DMS53 (cell line): ENCODE measurements around the gene ZNF618.
"Not testable (repeated sequence)": the region's sequence is repeated elsewhere in the genome, so short reads cannot be mapped to it uniquely, and the experiment has no call there.

ENCODE experiments used
- DNase-seq: peaks from one replicate; lab custom pipeline; 2025; lab: John Stamatoyannopoulos, UW

ZNF618 gene

DNA sequence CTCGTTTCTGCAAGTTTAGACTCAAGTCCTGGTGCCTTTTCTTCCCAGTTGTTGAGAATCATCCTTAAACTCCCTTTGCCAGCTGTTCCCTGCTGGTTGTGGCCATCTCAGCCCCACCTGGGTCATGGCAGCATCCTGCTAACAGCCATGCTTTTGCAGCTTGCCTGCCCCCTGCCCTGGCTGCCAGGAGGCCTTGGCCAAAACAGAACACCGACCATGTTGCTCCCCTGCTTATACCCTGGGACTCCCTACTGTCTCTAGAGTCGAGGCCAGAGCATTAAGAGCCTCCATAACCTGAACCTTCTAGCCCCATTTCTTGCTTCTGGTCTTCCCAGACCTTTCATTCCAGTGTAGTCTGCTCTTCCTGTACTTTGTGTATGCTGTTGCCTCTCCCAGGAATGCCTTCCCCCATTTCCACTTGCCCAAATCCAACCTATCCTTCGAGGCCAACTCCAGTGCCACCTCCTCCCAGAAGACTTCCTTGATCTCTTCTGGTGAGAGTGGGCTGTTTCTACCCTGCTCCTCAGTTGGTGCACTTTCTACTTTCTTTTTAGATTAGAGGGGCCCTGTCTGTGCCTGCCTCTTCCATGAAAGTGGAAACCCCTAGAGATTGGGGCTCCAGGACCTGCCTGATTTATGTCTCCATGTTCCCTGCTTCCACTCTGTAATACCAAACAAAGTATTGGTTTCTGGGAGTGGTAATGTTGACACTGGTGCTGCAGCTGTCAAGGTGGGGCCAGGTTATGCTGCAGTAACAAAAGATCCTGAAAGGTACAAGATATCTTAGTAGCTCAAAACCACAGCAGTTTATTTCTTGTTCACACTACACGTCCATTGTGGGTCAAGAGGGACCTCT, 113.8 kb downstream of the ZNF618 start:
- no peak for DNase-seq

DNA sequence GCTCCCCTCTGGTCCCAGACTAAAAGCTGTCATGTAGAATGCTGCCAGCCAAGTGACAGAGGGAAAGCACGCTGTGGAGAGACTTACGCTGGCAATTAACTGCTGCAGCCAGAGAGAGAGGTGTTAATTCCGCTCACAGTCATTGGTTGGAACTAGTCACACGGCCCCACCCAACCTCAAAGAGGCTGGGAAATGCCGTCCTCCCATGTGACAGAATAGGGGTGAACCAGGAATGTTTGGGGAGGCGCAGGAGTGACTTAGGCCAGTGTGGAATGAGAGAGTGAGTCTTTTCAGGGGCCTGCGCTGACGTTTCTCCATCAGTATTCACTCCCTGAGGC, 114.4 kb downstream of the ZNF618 start:
- DNase-seq, result no peak

DNA sequence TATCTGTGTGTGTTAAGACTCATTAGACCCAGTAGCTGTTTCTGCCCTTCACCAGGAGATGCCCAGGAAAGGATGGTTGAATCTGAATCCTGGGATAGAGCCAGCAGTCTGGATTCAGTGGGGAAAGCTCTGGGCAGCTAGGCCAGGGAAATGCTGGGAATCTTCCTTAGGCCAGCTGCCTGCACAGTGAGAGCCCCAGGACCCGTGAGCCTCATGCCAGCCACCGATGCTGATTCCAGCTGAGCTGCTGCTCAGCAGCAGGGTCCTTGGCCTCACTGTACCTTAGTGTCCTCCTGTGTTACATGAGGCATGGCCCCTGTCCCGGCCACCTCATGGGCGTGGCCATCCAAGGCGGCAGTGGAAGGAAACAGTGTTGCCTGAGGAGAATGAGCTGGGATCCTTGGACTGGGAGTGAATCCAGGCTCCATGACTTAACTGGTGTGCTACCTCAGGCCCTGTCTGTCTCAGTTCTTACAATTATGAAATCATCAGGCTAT, 114.9 kb downstream of the ZNF618 start:
- DNase-seq, result no peak

DNA sequence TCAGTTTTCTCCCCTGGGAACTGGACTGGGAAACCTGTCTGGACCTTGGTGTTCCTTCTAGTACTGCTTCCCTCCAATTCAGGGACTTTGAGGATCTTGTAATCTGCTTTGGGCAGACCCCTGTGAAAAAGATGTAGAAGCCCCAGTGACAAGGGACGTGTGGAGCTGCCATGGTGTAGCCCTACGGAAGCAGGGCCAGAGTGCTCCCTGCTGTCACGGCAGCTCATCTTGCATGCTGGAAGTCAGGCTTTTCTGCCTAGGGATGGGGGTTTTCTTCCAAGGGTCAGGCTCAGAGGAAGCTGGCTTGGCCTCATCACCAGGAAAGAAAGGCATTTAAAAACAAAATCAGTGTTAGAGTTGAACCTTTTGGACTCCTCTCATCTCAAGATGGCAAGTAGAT, 115.6 kb downstream of the ZNF618 start:
- no peak for DNase-seq

DNA sequence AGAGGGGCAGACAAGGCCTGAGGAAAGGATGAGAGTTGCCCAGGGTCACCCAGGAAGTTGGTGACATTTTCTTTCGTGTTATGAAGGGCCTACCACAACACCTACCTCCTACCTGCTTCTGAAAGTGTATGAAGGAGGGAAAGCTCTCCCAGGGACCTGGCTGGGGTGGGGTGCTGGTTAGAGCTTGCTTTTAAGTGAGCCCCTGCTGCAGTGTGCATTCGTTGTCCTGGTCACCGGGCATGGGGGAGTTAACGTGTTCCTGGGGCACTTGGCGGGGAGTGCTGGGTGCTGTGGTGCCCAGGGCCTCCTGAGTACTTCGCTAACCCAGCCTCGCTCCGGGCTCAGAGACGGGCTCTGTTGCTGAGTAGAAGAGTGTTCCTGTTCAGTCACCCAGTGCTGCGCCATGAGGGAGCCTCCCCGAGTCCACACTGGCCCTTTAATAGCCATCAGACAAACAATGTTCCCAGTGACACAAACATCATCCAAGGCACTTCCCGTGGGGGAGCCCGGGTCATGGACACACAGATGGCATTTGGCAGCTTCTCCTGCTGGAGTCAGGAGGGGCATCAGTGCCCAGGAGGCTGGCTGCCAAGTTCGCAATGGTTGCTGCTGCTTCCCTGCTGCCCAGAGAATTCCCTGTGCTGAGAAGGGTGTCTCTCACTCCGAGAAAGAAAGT, 116.3 kb downstream of the ZNF618 start:
- no peak for DNase-seq

DNA sequence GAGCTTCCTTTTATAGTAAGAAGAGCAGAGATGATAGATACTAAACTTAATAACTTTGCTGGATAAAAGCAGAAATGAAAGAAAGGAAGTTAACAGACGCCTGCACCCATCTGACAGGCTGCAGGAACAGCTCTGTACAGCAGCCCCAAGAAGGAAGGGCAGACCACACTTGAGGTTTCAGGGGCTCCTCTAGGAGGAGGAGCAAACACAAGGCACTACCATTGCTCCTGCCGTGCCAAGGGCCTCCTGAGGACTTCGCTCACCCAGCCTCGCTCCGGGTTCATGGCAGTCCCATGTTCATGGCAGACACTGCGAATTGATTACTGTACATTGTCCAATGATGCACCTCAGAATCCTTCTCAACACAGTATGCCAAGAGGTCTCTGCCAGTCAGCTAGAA, 116.9 kb downstream of the ZNF618 start:
- no peak for DNase-seq

DNA sequence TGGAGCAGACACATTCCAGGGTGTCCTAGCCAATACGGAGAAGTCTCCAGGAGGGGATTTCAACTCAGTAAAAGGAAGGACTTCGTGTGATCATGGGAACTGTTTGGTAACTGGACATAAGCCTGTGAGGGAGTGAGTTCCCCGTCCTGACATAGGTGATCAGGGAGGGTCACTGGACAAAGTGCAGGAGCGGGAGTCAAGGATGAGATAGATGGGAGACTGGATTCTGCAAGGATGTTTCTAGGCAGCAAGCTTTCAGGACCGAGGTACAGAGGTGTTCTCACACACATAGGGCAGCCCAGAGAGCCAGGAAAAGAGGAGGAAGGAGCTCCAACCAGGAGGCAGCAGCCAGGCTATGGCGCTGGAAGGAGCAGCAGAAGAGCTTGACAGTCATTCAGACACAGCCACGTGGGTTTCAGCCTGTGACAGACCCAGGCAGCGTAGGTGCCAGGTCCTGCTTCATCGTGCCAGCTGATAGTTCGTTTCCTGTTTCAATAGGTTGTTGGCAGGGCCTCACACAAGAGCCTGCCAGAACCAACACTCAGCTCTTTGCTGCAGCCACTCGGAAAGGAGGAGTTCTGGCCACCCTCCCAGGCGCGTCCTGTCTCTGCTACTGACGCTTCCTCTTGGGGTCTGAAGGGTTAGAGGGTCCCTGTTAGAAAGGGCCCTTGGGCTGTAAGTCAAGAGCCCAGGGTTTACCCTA, 117.9 kb downstream of the ZNF618 start:
- DNase-seq, result peak; percentile 80

DNA sequence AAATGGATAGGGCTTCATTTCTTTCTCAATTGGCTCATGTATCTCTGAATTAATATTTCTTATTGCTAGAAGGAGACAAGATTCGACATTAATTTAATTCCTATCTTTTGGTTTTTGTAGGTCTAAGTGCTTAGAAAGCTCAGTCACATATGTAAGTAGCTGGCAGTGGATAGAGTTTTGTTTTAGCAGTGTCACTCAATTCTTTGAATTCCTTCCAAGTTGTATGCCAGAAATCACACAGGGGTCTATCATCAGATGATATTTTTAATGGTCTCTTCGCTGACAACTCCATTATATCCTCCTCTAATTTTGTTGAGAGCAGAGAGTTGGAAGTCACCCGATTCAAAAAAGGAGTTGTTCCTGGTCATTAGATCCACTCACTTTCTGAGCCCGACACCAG, 119.3 kb downstream of the ZNF618 start:
- no peak for DNase-seq

DNA sequence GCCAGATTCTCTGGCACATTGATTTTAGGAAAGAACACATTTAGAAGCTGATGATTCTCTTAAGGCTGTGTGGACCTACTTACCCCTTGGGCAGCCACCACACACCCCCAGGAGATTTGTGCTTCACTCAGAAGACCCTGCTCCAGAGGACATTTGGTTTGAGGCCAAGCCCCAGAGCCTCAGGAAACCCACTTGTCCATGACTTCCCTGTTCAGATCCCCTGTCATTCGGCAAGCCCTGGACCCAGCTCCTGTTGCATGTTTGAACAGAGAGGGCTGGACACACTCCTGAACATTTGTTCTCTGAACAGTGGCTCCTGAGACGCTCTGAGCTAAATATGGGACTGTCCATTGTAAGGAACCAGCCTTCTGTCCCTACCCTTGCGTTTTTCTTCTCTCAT, 119.9 kb downstream of the ZNF618 start:
- DNase-seq, result no peak

DNA sequence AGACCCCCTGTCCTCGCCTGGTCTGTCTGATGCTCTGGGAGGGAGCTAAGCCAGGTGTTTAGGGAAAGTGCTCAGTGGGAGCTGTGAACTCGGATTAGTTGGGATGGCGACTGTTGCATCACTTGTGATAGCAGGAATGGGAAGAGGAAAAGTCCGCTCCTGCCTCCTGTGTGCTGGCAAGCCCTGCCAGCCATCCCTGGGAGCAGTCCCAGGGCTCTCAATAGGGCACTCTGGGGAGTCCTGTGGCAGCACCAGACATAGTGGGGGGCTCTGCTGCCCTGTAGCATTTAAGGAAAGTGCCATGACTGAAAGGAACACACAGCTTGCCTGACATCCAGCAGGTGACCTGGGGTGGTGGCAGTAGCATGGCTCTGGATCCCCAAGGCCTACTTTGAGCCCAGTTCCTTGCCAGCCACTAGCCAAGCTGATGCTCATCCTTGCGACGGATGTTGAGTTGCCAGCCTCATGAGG, 120.5 kb downstream of the ZNF618 start:
- no peak for DNase-seq

DNA sequence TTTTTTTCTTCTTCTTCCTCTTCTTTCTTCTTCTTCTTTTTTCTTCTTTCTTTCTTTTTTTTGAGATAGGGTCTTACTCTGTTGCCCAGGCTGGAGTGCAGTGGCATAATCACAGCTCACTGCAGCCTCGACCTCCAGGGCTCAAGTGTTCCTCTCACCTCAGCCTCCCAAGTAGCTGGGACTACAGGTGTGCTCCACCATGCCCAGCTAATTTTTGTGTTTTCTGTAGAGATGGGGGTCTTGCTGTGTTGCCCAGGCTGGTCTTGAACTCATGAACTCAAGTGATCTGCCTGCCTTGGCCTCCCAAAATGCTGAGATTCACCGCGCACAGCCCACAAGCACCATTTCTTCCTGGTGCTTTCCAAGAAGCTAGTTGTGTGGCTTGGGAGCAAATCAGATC, 121.0 kb downstream of the ZNF618 start:
- DNase-seq, result not testable (repeated sequence)

DNA sequence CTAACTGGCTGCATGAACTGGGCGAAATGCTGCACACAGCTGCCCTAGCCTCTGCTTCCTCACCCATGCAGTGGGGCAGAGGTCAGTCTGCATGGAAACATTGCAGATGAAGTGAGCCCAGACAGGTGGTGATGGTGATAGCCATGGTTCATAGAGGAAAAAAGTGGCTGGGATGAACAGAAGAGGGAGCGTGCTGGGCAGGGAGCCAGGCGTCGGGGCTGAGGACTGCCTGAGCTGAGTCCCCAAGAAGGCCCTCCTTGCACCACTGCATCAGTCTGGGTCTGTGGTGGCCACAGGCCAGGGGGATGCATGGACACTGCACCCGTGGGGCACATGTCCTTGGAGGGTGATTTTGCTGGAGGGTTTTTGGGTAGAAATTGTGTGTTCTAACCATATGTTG, 121.5 kb downstream of the ZNF618 start:
- no peak for DNase-seq

DNA sequence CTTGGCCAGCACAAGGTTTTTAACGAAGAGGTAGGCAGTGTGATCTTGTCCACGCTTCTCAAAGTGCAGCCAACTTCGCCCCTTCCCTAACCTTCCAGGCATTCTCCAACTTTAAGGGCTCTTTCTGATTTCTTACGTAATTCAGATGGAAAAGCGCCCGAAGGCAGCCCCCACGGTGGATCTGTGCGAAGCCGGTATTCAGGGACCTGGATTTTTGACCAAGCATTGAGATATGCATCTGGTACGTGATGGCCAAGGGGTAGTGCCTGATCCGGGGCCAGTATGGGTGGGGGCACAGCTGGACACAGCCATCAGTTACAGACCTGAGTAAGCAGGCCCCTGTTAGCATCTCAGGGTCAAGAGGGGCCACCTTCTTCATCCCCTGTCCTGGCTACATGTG, 122.0 kb downstream of the ZNF618 start:
- DNase-seq, result no peak

DNA sequence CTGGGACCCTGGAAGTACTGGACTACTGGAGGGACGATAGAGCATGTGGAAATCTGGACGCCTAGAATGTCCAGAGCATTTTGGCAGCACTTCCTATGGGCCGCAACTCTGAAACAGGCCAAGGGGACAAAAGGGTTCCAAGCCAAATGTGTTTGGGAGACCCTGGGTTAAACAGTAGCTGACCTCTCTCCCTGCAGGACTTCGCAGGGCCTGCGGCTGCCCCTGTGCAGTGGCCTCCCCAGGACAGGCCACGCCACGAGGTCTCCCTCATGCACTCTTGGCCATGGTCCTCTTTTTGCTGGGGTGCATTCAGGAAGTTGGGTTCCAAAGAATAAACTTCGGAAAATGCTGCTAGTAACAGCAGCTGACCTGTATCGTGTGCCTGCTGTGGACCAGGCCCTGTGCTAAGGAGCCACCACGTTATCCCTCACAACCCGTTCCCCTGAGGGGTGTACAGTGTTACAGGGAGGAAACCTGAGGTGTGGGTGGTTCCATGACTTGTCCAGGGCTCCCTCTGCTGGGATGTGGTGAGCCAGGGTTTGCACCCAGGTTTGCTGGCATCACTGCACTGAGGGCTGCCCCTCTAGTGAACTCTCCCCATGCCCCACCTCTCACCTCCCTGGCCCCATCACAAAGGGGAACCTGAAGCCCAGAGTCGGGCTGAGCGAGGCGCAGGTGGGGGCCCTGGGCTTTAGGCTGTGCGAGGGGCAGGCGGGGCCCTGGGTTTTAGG, 122.6 kb downstream of the ZNF618 start:
- peak; percentile 3 for DNase-seq

DNA sequence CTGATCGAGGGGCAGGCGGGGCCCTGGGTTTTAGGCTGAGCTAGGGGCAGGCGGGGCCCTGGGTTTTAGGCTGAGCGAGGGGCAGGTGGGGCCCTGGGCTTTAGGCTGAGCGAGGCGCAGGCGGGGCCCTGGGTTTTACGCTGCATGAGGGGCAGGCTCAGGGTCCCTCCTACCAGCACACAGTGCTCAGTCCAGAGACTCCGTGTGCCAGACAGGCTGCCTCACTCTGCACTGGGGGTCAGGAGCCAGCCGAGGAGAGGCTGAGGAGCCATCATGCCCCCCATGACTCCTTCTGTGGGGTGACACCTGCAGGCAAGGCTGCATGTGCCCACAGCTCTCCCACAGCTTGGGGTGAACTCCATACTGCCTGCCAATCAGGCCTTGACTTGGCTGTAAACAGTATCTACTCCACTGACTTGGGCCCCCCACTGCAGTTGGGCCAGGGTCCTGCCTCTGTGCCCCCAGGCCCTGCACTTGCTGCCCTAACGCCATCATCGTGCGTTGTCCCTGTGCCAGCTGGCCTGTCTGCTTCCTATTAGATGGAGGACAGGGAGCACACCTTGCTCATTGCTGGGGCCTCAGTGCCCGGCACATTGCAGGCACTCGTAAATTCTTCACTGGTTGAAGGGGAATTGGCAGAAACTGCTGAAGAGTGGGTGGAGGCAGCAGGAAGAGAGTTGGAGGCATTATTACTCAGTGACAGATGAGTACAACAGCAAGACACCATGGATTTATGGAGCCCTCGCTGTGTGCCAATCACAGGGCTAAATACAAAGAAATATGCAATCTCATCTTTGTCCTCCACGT, 123.3 kb downstream of the ZNF618 start:
- DNase-seq, result no peak

DNA sequence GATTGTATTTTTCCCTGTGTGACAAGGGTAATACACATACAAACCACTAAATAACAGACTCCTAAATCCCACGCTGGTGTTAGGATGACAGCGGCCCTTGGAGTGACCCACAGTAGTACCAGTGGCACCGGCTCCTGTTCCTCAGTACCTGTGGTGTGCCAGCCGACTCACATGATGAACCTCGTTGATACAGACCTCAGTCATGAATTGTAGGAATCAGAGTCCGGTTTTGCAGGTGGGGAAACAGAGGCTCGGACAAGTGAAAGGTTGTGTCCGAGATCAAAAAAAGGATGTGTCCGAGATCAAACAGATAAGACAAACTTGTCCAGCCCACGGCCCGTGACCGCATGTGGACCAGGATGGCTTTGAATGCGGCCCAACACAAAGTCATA, 124.0 kb downstream of the ZNF618 start:
- no peak for DNase-seq

DNA sequence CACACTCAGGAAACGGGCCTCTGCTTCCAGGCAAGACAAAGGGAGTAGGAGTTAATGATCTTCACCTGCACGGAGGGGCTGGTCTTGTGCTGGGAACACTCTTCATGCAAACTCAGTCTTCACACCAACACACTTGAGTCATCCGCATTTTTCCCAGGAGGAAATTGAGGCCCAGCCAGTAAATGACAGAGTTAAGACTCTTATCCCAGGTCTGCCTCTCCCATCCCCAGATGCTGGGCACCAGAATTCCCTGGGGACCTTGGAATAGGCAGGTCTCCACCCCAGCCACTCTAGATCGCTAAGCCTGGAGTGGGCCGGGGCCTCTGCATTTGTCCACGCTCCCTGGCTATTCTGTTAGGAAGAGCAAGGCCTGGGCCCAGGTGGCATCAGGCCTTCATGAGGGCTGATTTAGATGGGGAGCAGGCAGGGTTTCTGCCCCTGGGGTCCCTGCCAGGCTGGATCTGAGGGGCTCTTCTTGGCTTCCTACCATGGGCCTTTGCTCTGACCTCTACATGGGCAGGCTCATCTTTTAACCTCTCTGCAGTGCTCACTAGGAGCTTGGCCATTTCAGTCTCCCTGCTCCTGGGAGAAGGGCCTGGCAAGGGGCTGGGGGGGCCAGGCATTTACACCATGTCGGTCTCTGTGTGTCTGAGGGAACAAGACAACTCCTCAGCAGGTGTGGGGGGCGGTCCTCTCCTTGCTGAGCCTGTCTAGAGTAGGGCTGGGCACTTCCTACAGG, 124.7 kb downstream of the ZNF618 start:
- no peak for DNase-seq

DNA sequence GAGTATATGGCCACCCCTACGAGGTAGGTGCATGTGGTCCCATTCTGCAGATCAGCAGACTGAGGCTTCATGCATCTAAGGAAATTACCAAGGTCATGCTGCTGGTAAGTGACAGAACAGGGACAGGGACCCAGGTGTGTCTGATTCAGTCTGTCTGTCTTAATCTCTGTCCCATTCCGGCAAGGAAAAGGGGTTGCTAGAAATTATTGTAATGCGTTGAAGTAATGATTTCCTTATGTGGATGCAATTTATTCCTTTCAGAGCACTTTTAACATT, 125.2 kb downstream of the ZNF618 start:
- no peak for DNase-seq

DNA sequence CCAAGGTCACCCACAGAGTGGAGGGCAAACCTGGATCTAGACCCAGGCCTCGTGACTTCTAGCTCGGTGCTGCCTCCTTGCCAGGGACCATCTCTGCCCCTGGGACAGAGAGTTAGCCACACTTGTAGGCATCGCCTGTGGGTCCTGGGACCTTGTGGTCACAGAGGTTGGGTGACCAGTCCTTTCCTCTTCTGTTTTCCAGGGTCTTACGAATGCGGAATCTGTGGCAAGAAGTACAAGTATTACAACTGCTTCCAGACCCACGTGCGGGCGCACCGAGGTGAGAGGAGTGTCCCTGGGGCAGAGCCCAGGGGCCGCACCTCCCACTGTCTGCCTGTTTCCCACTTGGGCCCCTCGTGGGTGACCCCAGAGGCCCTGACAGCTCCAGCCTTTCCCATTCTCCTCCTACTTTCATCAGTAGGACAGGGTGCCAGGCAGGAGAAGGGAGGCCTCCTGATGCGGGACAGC, 125.7 kb downstream of the ZNF618 start:
- no peak for DNase-seq

DNA sequence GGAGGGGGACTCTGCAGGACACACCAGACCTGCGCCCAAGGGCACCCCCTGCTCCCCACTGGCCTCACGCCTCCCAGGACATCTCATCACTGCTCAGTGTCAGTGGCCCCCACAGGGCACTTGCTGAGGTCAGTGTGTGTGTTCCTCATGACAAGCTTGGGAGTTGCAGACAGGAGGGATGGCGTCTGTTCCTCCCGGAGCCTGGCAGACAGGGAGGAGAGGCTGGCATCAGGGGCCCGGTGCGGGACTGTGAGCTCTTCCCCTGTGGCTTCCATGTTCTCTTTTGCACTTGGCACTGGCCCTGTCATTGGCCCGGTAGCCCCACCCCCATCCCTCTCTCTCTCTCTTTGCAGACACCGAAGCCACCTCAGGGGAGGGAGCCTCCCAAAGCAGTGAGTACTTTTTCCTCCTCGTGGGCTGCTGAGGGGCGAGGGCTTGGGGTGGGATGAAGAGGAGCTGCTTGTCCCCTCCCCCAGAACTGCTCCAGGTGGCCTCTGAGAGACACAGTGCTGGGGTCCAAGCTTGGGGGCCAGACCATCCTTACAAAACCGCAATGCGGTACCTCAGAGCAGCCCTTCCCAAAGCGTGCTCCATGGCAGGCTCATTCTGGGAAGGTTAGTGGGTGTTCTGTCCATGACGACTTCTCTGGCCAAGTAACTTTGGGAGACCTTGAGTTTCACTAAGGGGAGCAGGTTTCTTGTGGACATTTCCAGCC, 126.3 kb downstream of the ZNF618 start:
- no peak for DNase-seq
